Fibroblast of skin of left quadriceps (primary cell): ENCODE measurements around the gene CCNB1.
A peak's percentile ranks its signal among the peaks of the same experiment; 100 is the strongest.
"Not testable (repeated sequence)": the region's sequence is repeated elsewhere in the genome, so short reads cannot be mapped to it uniquely, and the experiment has no call there.

Source experiments
- DNase-seq, 2 experiments: peaks; one replicate each; pipeline ENCODE4 v3.0.0-alpha.2; 2013; ENCODE audit warnings: low read depth in 2 of 2

CCNB1 gene

DNA sequence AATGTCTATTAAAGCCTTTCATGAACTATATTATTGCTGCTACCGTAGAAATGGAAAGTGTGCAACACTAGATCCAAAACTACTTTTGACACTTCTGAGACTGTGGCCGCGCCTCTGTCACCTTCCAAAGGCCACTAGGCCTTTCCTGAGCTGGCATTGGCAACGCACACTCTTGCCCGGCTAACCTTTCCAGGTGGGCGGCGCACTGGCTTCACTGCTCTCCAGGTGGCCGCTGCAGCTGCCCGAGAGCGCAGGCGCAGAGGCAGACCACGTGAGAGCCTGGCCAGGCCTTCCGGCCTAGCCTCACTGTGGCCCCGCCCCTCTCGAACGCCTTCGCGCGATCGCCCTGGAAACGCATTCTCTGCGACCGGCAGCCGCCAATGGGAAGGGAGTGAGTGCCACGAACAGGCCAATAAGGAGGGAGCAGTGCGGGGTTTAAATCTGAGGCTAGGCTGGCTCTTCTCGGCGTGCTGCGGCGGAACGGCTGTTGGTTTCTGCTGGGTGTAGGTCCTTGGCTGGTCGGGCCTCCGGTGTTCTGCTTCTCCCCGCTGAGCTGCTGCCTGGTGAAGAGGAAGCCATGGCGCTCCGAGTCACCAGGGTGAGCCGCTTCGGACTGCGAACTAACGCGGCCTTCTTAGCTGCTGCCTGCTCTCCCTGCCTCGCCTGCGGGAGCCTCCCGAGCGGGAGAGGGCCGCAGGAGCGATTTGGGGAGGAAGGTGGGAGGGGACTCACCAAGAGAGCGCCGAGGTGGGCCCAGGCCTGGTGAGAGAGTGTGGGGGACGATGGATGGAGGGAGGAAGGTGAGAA, at the start of gene CCNB1:
TSS of gene CCNB1 (plus strand) at position 465 of the 807 bp plus-strand sequence. CDS start at position 578, 113 bp downstream.
- DNase-seq, result peak; percentile 91 to 94

DNA sequence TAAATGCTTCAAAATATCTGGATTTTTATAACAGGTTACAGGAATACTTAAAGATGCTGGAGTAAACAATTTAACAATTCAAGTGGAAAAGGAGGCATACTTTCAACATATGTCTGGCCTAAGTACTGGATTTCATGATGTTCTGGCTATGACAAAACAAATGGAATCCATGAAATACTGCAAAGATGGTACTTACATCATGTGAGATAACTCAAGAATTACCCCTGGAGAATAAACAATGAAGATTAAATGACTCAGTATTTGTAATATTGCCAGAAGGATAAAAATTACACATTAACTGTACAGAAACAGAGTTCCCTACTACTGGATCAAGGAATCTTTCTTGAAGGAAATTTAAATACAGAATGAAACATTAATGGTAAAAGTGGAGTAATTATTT, 37.5 kb upstream of the CCNB1 start:
- peak; percentile 64 to 68 for DNase-seq

DNA sequence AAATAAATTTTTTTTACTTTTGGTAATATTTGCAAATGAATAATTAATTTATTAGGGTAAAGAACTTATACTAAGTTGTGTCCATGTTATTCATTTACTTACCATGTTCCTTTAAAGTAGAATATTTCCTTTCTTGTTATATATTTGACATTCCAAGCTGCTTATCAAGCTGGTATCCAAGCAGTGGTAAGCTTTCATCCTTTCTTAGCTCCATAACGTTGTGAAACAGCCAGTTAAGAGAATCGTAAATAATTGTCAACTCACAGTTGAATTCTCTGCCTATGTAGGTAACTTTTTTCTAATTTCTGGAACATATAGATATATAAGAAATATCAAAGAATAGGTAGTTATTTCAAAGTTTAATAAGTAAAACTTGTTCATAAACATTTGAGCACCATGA, 36.7 kb upstream of the CCNB1 start:
- no peak for DNase-seq

DNA sequence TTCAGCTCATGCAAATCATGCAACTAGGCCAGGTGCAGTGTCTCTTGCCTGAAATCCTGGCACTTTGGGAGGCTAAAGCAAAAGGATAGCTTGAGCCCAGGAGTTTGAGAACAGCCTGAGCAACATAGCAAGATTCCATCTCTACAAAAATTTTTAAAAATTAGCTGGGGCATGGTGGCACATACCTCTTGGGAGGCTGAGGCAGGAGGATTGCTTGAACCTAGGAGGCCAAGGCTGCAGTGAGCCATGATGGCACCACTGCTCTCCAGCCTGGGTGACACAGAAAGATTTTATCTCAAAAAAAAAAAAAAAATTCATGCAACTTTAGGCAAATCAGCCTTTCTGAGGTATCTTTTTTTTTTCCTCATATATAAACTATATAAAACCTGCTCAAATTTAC, 35.6 kb upstream of the CCNB1 start:
- DNase-seq, result no peak

DNA sequence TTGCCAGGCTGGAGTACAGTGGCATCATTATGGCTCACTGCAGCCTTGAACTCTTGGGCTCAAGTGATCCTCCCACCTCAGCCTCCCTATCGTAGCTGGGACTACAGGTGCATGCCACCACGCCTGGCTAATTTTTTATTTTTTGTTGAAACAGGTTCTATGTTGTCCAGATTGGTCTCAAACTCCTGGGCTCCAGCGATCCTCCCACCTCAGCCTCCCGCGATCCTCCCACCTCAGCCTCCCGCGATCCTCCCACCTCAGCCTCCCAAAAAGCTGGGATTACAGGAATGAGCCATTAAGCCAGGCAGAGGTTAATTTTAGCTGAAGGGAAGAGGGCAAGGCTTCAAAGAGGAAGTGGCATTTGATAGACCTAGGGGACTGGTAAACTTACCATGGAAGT, 32.8 kb upstream of the CCNB1 start:
- no peak for DNase-seq

DNA sequence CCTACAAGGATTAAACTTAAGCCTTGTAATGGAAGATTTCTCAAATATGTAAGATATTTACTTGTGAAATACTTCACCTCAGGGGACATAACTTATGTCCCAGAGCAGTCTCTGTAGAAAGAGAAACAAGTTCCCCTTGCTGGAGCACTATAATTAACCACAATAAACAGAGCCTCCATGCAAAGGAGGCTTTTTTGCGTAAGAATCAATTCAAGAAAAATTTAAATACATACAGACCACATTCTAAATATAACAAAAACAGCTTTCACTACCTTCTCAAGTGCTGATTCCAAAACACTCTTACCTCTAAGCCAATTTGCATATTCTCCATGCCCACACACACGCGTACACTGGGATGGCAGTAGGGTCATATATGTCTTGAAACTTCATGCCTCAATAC, 30.7 kb upstream of the CCNB1 start:
- peak in 1 of 2 experiments; percentile 12 for DNase-seq

DNA sequence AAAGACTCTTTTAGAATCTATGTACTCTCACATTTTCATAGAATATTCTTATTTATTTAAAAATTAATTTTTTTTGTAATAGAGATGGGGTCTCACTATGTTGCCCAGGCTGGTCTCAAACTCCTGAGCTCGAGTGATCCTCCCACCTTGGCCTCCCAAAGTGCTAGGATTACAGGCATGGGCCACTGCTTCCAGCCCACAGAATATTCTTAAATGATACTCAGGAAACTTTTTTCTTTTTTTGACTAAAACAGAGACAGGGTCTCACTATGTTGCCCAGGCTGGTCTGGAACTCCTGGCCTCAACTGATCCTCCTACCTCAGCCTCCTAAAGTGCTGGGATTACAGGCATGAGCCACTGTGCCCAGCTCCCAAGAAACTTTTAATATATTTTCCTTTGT, 29.7 kb upstream of the CCNB1 start:
- not testable (repeated sequence) for DNase-seq

DNA sequence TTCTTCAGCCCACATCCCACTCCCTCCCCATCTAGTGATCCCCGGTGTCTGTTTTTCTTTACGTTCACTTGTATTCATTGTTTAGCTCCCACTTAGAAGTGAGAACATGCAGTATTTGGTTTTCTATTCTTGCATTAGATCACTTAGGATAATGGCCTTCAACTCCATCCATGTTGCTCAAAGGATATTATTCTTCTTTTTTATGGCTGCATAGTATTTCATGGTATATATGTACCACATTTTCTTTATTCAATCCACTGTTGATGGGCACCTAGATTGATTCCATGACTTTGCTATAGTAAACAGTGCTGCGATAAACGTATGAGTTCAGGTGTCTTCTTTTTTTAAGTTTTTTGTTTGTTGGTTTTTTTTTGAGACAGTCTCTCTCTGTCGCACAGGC, 29.1 kb upstream of the CCNB1 start:
- DNase-seq, result no peak

DNA sequence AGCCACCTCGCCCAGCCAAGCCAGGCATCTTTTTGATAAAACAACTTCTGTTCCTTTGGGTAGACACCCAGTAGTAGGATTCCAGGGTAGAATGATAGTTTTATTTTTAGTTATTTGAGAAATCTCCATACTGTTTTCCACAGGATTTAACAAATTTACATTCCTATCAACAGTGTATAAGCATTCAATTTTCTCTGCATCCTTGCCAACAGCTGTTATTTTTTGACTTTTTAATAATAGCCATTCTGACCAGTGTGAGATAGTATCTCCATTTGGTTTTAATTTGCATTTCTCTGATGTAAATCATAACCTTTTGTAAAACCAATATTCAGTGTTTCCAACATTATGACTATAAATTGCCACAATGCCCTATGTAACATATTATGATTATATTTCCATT, 28.2 kb upstream of the CCNB1 start:
- peak in 1 of 2 experiments; percentile 1 for DNase-seq

DNA sequence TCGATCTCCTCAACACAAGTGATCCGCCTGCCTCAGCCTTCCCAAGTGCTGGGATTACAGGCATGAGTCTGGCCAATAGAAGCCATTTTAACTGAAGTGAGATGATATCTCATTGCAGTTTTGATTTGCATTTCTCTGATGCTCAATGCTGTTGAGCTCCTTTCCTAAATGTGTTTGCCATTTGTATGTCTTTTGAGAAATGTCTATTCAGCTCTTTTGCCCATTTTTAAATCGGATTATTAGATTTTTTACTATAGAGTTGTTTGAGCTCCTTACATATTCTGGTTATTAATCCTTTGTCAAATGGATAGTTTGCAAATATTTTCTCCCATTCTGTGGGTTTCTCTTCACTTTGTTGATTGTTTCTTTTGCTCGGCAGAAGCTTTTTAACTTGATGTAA, 26.7 kb upstream of the CCNB1 start:
- not testable (repeated sequence) for DNase-seq

DNA sequence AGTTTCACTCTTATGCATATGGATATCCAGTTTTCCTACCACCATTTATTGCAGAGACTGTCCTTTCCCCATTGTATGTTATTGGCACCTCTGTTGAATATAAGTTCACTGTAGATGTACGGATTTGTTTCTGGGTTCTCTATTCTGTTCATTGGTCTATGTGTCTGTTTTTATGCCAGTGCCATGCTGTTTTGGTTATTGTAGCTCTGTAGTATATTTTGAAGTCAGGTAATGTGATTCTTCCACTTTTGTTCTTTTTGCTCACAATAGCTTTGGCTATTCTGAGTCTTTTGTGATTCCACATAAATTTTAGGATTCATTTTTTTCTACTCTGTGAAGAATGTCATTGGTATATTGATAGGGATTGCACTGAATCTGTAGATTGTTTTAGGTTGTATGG, 26.1 kb upstream of the CCNB1 start:
- DNase-seq, result no peak

DNA sequence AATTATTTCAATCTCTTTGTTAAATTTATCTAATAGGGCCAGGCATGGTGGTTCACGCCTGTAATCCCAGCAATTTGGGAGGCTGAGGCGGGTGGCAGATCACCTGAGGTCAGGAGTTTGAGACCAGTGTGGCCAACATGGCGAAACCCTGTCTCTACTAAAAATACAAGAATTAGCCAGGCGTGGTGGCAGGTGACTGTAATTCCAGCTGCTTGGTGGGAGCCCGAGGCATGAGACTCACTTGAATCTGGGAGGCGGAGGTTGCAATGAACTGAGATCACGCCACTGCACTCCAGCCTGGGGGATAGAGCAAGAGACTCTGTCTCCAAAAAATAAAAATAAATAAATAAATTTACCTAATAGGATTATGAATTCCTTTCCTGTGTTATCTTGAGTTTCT, 18.4 kb upstream of the CCNB1 start:
- not testable (repeated sequence) for DNase-seq

DNA sequence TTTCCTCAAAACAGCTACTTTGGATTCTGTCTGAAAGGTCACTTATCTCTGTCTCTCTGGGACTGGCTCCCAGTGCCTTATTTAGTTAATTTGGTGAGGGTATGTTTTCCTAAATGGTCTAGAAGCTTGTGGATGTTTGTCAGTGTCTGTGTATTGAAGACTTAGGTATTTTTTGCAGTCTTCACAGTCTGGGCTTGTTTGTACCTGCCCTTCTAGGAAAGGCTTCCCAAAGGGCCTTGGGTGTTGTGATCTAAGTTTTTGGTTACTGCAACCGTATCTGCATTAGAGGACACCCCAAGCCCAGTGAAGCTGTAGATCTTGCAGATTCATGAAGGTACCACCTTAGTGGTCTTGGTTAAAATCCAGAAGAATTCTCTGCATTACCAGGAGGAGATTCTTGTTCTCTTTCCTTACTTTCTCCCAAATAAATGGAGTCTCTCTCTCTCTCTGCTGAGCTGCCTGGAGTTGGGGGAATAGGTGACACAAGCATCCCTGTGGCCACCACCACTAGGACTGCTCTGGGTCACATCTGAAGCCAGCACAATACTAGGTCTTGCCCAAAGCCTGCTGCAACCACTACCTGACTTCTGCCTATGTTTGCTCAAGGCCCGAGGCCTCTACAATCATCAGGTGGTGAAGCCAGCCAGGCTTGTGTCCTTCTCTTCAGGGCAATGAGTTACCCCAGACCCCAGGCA, 17.8 kb upstream of the CCNB1 start:
- no peak for DNase-seq

DNA sequence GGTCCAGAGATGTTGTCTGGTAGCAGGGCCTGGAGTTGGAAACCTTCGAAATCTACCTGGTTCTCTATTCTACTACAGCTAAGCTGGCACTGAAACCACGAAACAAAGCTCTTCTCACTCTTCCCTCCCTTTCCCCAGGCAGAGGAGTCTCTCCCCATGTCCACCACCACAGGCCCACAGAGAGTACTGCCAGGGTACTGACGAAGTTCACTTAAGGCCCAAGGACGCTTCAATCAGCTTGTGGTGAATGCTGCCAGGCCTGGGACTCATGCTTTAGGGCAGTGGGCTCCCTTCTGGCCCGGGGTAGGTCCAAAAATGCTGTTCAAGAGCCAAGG, 17.3 kb upstream of the CCNB1 start:
- no peak for DNase-seq

DNA sequence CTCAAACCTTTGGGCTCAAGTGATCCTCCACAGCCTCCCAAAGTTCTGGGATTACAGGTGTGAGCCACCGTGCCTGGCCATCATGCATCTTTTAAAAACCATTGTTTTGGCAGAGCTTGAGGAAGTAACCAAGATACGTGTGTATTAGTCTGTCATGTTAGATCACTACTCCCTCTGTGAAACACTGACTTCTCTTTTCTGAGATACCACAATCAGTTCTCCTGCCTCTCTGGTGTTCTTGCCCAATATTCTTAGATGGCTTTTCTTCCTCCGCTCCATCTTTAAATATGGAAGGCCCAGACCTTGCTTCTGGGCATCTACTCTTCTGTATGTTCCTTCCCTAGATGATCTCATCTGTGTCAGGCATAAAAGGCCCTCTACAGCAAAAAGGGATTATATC, 14.2 kb upstream of the CCNB1 start:
- DNase-seq, result no peak

DNA sequence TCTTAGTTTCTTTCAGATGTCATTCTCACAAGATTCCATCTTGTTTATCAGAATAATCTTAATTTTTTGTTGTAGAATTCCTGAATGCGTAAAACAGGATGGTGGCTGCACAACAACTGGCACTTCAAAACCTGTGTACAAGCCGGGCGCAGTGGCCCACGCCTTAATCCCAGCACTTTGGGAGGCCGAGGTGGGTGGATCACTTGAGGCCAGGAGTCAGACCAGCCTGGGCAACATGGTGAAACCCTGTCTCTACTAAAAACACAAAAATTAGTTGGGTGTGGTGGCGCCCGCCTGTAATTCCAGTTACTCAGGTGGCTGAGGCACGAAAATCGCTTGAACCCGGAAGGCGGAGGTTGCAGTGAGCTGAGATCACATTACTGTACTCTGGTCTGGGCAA, 10.5 kb upstream of the CCNB1 start:
- DNase-seq, result no peak

DNA sequence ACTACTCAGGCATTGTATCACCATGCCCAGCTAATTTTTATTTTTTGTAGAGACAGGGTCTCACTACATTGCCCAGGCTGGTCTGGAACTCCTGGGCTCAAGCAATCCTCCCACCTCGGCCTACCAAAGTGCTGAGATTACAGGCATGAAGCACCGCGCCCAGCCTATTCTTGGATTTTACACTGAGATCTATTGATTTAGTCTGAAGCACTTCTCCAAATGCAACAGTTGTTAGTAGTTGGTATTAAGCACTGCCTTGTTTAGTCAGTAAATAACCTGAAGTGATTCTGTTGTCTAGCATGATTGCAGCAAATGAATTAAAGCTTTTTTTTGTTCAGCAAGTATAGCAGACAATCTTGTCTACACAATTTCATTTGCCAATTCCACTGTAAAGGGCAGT, 8.9 kb upstream of the CCNB1 start:
- no peak for DNase-seq

DNA sequence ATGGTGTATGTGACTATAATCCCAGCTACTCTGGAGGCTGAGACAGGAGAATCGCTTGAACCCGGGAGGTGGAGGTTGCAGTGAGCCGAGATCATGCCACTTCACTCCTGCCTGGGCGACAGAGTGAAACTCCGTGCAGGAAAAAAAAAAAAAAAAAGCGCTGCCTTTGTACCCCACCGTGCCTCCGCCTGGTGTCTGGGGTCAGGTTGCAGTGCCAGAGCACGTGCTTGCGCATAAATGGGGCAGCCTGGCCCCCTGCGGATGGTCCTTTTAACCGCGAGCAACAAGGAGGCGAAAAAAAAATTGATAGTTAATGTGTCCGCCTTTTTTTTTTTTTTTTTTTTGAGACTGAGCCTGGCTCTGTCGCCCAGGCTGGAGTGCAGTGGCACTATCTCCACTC, 6.3 kb upstream of the CCNB1 start:
- no peak for DNase-seq

DNA sequence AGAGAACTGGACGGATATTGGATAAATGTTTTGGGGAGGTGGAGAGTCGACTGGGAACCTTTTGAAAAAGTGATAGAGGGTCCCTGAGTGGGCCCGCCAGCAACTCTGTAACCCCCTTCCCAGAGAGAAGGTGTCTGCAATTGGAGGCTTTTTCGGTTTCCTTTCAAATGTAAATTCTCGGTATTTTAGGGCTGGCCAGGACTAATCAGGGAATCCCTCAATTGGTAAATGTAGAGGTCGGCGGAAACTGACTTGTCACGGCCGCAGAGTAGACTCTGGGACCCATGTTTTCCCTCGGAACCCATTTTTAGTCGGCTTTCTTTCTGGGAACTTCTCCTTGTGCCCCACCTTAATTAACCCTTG, 524 bp downstream of the CCNB1 start:
- no peak for DNase-seq

DNA sequence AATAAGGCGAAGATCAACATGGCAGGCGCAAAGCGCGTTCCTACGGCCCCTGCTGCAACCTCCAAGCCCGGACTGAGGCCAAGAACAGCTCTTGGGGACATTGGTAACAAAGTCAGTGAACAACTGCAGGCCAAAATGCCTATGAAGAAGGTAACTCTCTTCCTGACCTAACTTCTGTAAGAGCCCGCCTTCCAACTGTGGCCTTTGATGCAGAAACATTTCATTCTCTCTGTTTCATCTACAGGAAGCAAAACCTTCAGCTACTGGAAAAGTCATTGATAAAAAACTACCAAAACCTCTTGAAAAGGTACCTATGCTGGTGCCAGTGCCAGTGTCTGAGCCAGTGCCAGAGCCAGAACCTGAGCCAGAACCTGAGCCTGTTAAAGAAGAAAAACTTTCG, 979 bp downstream of the CCNB1 start:
- DNase-seq, result no peak

DNA sequence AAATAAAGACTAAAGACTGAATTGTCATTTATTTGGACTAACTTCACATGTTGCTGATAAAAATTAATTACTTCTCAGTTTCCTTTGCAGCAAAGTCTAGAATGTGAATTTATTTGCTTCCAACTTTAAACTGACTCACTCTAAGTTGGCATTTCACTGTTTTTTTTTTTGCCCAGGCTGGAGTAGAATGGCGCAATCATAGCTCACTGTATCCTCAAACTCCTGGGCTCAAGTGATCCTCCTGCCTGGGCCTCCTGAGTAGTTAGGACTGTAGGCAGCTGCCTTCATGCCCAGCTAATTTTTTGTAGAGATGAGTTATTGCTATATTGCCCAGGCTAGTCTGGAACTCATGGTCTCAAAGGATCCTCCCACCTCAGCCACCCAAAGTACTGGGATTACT, 3.5 kb downstream of the CCNB1 start:
- DNase-seq, result no peak

DNA sequence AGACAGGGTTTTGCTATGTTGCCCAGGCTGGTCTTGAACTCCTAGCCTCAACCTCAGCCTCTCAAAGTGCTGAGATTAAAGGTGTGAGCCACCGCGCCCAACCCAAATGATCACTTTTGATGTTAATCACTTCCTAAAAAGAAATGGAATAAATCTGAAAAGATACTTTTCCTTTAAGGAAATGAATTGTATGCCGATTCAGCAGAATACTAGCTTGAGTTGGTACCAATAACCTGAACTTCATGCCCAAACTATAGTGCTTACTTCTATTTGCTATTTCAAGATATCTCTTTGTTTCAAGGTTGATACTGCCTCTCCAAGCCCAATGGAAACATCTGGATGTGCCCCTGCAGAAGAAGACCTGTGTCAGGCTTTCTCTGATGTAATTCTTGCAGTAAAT, 4.0 kb downstream of the CCNB1 start:
- DNase-seq, result no peak

DNA sequence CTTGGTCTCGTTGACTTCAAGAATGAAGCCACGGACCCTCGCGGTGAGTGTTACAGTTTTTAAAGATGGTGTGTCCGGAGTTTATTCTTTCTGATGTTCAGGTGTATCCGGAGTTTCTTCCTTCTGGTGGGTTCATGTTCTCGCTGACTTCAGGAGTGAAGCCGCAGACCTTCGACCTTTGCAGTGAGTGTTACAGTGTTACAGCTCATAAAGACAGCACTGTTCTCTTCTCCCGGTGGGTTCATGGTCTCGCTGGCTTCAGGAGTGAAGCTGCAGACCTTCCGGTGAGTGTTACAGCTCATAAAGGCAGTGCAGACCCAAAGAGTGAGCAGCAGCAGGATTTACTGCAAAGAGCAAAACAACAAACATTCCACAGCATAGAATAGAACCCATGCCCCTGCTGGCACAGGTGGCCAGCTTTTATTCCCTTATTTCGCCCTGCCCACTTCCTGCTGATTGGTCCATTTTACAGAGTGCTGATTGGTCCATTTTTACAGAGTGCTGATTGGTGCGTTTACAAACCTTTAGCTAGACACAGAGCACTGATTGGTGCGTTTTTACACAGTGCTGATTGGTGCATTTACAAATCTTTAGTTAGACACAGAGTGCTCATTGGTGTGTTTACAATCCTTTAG, 14.8 kb downstream of the CCNB1 start:
- not testable (repeated sequence) for DNase-seq
